Activated T-cell treated with anti-CD3 and anti-CD28 coated beads, Interleukin-2, amount 50 U/mL, for 72 hours (primary cell): Measurements from ENCODE around the gene COQ8A. TPM values are rescaled to one million over a fixed set of nuclear protein-coding genes. Genes with fewer than 3 reads are reported as not detected.
A peak's percentile ranks its signal among the peaks of the same experiment; 100 is the strongest.

ENCODE experiments used
- ATAC-seq, 2 donors: fragments of 150-1000 bp; cut with Tn5 transposase; replicated peaks in 1 of 2; 2 replicates each; pipeline ENCODE4 v1.10.0; 2021; ENCODE audit warnings: moderate library complexity in 2 of 2, mild to moderate bottlenecking in 1 of 2
- DNase-seq, 2 donors: peaks; one replicate each; pipeline ENCODE4 v3.0.0; 2021 to 2022; ENCODE audit warnings: mixed read lengths in 1 of 2
- H3K27ac Mint-ChIP-seq: one replicate; pipeline ENCODE4 v1.8.0; 2022; ENCODE audit warnings: mild to moderate bottlenecking, moderate library complexity, mixed read lengths
- H3K27me3 Mint-ChIP-seq: one replicate; pipeline ENCODE4 v1.8.0; 2022; ENCODE audit warnings: low read depth, mixed read lengths
- H3K36me3 Mint-ChIP-seq, 2 donors: one replicate each; pipeline ENCODE4 v1.8.0; 2022; ENCODE audit warnings: mixed read lengths in 2 of 2, mild to moderate bottlenecking in 1 of 2; ENCODE audit not compliant: insufficient read depth in 2 of 2
- H3K4me1 Mint-ChIP-seq: one replicate; pipeline ENCODE4 v1.8.0; 2022; ENCODE audit warnings: low read depth, mixed read lengths
- H3K4me3 Mint-ChIP-seq, 2 donors: one replicate each; pipeline ENCODE4 v1.8.0; 2022; ENCODE audit warnings: mild to moderate bottlenecking in 2 of 2, mixed read lengths in 2 of 2, moderate library complexity in 2 of 2
- H3K9me3 Mint-ChIP-seq, 2 donors: one replicate each; pipeline ENCODE4 v1.8.0; 2022; ENCODE audit warnings: mixed read lengths in 2 of 2
- total RNA-seq, 2 donors: library from RNA; stranded (reverse); gene quantifications; one replicate each; pipeline ENCODE4 v1.2.3, GENCODE V29; 2022

Gene COQ8A
- total RNA-seq = 10 to 100 TPM; 24.2 to 32.2 TPM

GRCh38 chr1:226940029-226940805 lies at the start of gene COQ8A:
Gene COQ8A (plus strand): TSS chr1:226940294. CDS start chr1:226961386, 21,092 bp downstream.
- H3K9me3 Mint-ChIP-seq = peaks cover 4% of the 10 kb centered on the region in 2 donors
- H3K27me3 Mint-ChIP-seq = no peaks in the 10 kb centered on the region
- ATAC-seq (peak; percentile 94 to 95), DNase-seq (peak; percentile 99 to 100)
- peaks cover 64% of the 10 kb centered on the region for H3K4me1 Mint-ChIP-seq
- peak within 1 kb of the TSS; percentile 96 for H3K27ac Mint-ChIP-seq
- peaks cover 4 to 6% of the 10 kb centered on the region in 2 donors for H3K36me3 Mint-ChIP-seq
- peak within 1 kb of the TSS; percentile 85 to 94 for H3K4me3 Mint-ChIP-seq

- no peak overlapping the region for H3K4me3 Mint-ChIP-seq
- no peaks in the 10 kb centered on the region for H3K27me3 Mint-ChIP-seq
- DNase-seq (no peak), ATAC-seq (no peak)
- no peaks in the 10 kb centered on the region for H3K9me3 Mint-ChIP-seq
- H3K27ac Mint-ChIP-seq = no peak overlapping the region
- peaks cover 10% of the 10 kb centered on the region for H3K4me1 Mint-ChIP-seq
- H3K36me3 Mint-ChIP-seq = peaks cover 0 to 3% of the 10 kb centered on the region in 2 donors
Observed at GRCh38 chr1:226890331-226891108, 49.6 kb upstream of the COQ8A start.

GRCh38 chr1:226891346-226891745 lies 48.7 kb upstream of the COQ8A start:
- Mint-ChIP-seq H3K9me3 (no peaks in the 10 kb centered on the region), H3K27me3 (no peaks in the 10 kb centered on the region), H3K36me3 (no peaks in the 10 kb centered on the region), H3K4me1 (peaks cover 1% of the 10 kb centered on the region), H3K4me3 (no peak overlapping the region), H3K27ac (no peak overlapping the region)
- no peak for DNase-seq
- no peak for ATAC-seq

- Mint-ChIP-seq H3K4me3 (no peak overlapping the region), H3K4me1 (no peaks in the 10 kb centered on the region), H3K27ac (no peak overlapping the region), H3K9me3 (no peaks in the 10 kb centered on the region), H3K36me3 (no peaks in the 10 kb centered on the region), H3K27me3 (no peaks in the 10 kb centered on the region)
- ATAC-seq (no peak), DNase-seq (no peak)
Observed at GRCh38 chr1:226891846-226892523, 48.1 kb upstream of the COQ8A start.

- H3K27me3 Mint-ChIP-seq = no peaks in the 10 kb centered on the region
- no peaks in the 10 kb centered on the region for H3K9me3 Mint-ChIP-seq
- ATAC-seq (no peak), DNase-seq (no peak)
- H3K27ac Mint-ChIP-seq = no peak overlapping the region
- H3K4me1 Mint-ChIP-seq = no peaks in the 10 kb centered on the region
- no peaks in the 10 kb centered on the region for H3K36me3 Mint-ChIP-seq
- H3K4me3 Mint-ChIP-seq = no peak overlapping the region
Observed at GRCh38 chr1:226892524-226892875, 47.6 kb upstream of the COQ8A start.

GRCh38 chr1:226893936-226894335 lies 46.2 kb upstream of the COQ8A start:
- ATAC-seq (no peak), DNase-seq (no peak)
- Mint-ChIP-seq H3K9me3 (no peaks in the 10 kb centered on the region), H3K4me1 (no peaks in the 10 kb centered on the region), H3K27me3 (no peaks in the 10 kb centered on the region), H3K4me3 (no peak overlapping the region), H3K36me3 (no peaks in the 10 kb centered on the region), H3K27ac (no peak overlapping the region)

- Mint-ChIP-seq H3K9me3 (no peaks in the 10 kb centered on the region), H3K36me3 (no peaks in the 10 kb centered on the region), H3K27ac (no peak overlapping the region), H3K4me1 (no peaks in the 10 kb centered on the region), H3K27me3 (no peaks in the 10 kb centered on the region), H3K4me3 (no peak overlapping the region)
- ATAC-seq (no peak), DNase-seq (no peak)
Observed at GRCh38 chr1:226894826-226895225, 45.3 kb upstream of the COQ8A start.

GRCh38 chr1:226895644-226896043 lies 44.5 kb upstream of the COQ8A start:
- Mint-ChIP-seq H3K4me1 (no peaks in the 10 kb centered on the region), H3K27me3 (no peaks in the 10 kb centered on the region)

GRCh38 chr1:226898246-226898645 lies 41.8 kb upstream of the COQ8A start:
- Mint-ChIP-seq H3K27ac (no peak overlapping the region), H3K27me3 (no peaks in the 10 kb centered on the region), H3K36me3 (no peaks in the 10 kb centered on the region), H3K4me3 (no peak overlapping the region), H3K9me3 (no peaks in the 10 kb centered on the region), H3K4me1 (no peaks in the 10 kb centered on the region)
- ATAC-seq (no peak), DNase-seq (no peak)

More at GRCh38 chr1:226895644-226896043, 44.5 kb upstream of the COQ8A start:
- H3K36me3 Mint-ChIP-seq = no peaks in the 10 kb centered on the region
- H3K4me3 Mint-ChIP-seq = no peak overlapping the region
- DNase-seq = no peak
- no peaks in the 10 kb centered on the region for H3K9me3 Mint-ChIP-seq
- no peak overlapping the region for H3K27ac Mint-ChIP-seq
- no peak for ATAC-seq

- Mint-ChIP-seq H3K4me1 (no peaks in the 10 kb centered on the region), H3K4me3 (no peak overlapping the region), H3K27ac (no peak overlapping the region), H3K36me3 (peaks cover 0 to 1% of the 10 kb centered on the region in 2 donors), H3K27me3 (no peaks in the 10 kb centered on the region), H3K9me3 (no peaks in the 10 kb centered on the region)
- DNase-seq (no peak), ATAC-seq (no peak)
Observed at GRCh38 chr1:226901421-226901820, 38.7 kb upstream of the COQ8A start.

- Mint-ChIP-seq H3K27me3 (no peaks in the 10 kb centered on the region), H3K27ac (no peak overlapping the region), H3K4me1 (no peaks in the 10 kb centered on the region), H3K4me3 (no peak overlapping the region), H3K9me3 (no peaks in the 10 kb centered on the region), H3K36me3 (peaks cover 0 to 1% of the 10 kb centered on the region in 2 donors)
- ATAC-seq (no peak), DNase-seq (no peak)
Observed at GRCh38 chr1:226902601-226903000, 37.5 kb upstream of the COQ8A start.

GRCh38 chr1:226903819-226904716 lies 36.0 kb upstream of the COQ8A start:
- Mint-ChIP-seq H3K27me3 (no peaks in the 10 kb centered on the region), H3K4me1 (no peaks in the 10 kb centered on the region), H3K36me3 (peaks cover 0 to 1% of the 10 kb centered on the region in 2 donors), H3K9me3 (no peaks in the 10 kb centered on the region), H3K4me3 (no peak overlapping the region), H3K27ac (no peak overlapping the region)
- DNase-seq (no peak), ATAC-seq (no peak)
